ENCODE results near the gene VSIG10L2.

Gene VSIG10L2

DNA sequence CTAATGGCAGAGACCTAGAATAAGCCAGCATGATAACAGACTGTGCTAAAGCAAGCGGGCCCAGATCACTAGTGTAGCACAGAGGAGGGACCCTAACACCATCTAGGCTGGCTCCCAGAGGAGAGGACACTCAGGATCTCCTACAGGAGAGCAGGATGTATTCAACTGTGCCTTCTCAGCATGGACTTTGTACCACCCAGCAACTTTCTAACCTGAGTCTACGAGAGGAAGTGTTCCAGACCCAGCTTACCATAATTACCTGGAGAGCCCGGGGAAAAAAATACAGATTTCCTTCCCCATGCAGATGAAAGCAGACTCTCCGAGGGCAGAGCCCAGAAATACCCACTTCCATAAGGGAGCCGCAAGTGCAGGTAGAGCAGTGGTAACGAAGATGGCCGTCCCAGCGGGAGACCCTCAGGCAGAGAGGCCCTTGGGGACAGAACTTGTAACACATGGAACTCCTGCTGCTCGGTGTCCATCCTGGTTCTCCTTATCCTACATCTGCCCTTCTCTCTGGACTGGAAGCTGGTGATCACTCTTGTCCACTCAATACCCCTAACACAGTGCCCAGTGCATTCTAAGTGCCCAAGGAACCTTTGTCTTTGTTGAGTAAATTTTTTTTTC lies 21.3 kb upstream of the VSIG10L2 start:
- POLR2A ChIA-PET: no interaction called here
- no peaks in the 10 kb centered on the region for H3K9me3 ChIP-seq (ENCODE audit: control insufficient read depth, insufficient read depth, low read depth, low read length)
- no peaks in the 10 kb centered on the region for H3K4me1 ChIP-seq (ENCODE audit: control insufficient read depth, insufficient read depth, low read length)
- no peak overlapping the region for H3K4me3 ChIP-seq (ENCODE audit: low read depth, low read length)
- H3K36me3 ChIP-seq (ENCODE audit: control insufficient read depth in 2 of 2, insufficient read depth in 1 of 2, low read length in 2 of 2): no peaks in the 10 kb centered on the region
- no peak overlapping the region for H3K27ac ChIP-seq (ENCODE audit: extremely low read depth, low read depth, low read length)
- CTCF ChIA-PET: interaction anchor here (0.6 to 8.2 kb wide), 8 partner anchors 18 to 363 kb away, joined by 3 to 131 read pairs (median 7); no protein-coding TSS in a partner anchor
- TF ChIP-seq ZNF555 (tag by site-specific recombination; conservative IDR thresholded peaks at IDR 0.05): no peak
- TF ChIP-seq ZNF274 (IDR thresholded peaks at IDR 0.05; ENCODE audit: low read length): no peak
- no peak for TF ChIP-seq ZNF274 (tag by site-specific recombination; IDR thresholded peaks at IDR 0.05; ENCODE audit: borderline replicate concordance)
- no peak for TF ChIP-seq ZNF214 (tag by site-specific recombination; IDR thresholded peaks at IDR 0.05; ENCODE audit: borderline replicate concordance)
- no peak for TF ChIP-seq ZNF473 (tag by site-specific recombination; IDR thresholded peaks at IDR 0.05)
- no peak for TF ChIP-seq ZNF433 (tag by site-specific recombination; IDR thresholded peaks at IDR 0.05; ENCODE audit: low read depth)
- TF ChIP-seq, protein P1, sequence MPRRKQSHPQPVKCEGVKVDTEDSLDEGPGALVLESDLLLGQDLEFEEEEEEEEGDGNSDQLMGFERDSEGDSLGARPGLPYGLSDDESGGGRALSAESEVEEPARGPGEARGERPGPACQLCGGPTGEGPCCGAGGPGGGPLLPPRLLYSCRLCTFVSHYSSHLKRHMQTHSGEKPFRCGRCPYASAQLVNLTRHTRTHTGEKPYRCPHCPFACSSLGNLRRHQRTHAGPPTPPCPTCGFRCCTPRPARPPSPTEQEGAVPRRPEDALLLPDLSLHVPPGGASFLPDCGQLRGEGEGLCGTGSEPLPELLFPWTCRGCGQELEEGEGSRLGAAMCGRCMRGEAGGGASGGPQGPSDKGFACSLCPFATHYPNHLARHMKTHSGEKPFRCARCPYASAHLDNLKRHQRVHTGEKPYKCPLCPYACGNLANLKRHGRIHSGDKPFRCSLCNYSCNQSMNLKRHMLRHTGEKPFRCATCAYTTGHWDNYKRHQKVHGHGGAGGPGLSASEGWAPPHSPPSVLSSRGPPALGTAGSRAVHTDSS (tag by site-specific recombination; IDR thresholded peaks at IDR 0.05): no peak
- TF ChIP-seq KLF7 (tag by site-specific recombination; IDR thresholded peaks at IDR 0.05; ENCODE audit: borderline replicate concordance): no peak
- no peak for TF ChIP-seq ZNF585B (tag by site-specific recombination; IDR thresholded peaks at IDR 0.05)
- TF ChIP-seq ZNF654 (tag by site-specific recombination; IDR thresholded peaks at IDR 0.05; ENCODE audit: low read depth): no peak

DNA sequence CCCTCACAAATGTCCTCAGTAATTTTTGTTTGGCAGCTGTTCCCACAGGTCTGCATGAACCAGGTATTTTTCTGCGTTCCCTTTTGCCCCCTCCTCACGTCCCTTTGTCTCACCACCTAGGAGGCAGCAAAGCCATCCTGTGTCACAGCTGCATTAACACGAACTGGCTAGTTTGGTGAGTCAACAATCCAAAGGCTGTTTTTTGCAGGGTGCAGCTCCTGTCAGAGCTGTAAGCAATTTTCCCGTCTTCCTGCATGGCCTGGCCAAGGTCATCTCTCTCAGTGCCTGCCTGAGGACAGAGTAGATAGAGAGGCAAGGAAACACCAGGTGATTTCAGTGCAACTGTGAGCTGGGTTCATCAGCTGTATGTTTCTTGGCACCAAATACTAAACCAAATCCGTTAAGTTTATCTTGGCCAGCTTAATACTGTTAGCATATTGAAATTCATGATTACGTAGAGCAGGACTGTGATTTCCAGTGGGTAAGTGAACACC lies 20.6 kb upstream of the VSIG10L2 start:
- Histone ChIP-seq H3K4me1 (ENCODE audit: control insufficient read depth, insufficient read depth, low read length) (no peaks in the 10 kb centered on the region), H3K27ac (ENCODE audit: extremely low read depth, low read depth, low read length) (no peak overlapping the region), H3K36me3 (ENCODE audit: control insufficient read depth in 2 of 2, insufficient read depth in 1 of 2, low read length in 2 of 2) (no peaks in the 10 kb centered on the region), H3K9me3 (ENCODE audit: control insufficient read depth, insufficient read depth, low read depth, low read length) (no peaks in the 10 kb centered on the region), H3K4me3 (ENCODE audit: low read depth, low read length) (no peak overlapping the region)
- ChIA-PET CTCF (interaction anchor here (0.6 to 8.2 kb wide), 7 partner anchors 18 to 269 kb away, joined by 3 to 131 read pairs (median 3); no protein-coding TSS in a partner anchor), POLR2A (no interaction called here)
- TF ChIP-seq KLF8 (tag by site-specific recombination; IDR thresholded peaks at IDR 0.05) (no peak), ZNF837 (tag by site-specific recombination; IDR thresholded peaks at IDR 0.05) (no peak), ZNF24 (tag by site-specific recombination; IDR thresholded peaks at IDR 0.05) (no peak), ZNF114 (tag by site-specific recombination; IDR thresholded peaks at IDR 0.05) (no peak), KLF7 (tag by site-specific recombination; IDR thresholded peaks at IDR 0.05; ENCODE audit: borderline replicate concordance) (no peak), ZNF394 (tag by site-specific recombination; IDR thresholded peaks at IDR 0.05; ENCODE audit: borderline replicate concordance) (no peak), ZNF596 (tag by site-specific recombination; IDR thresholded peaks at IDR 0.05) (no peak), SCRT2 (tag by site-specific recombination; IDR thresholded peaks at IDR 0.05) (no peak), ZNF157 (tag by site-specific recombination; IDR thresholded peaks at IDR 0.05) (no peak)
- TF ChIP-seq, protein P2, sequence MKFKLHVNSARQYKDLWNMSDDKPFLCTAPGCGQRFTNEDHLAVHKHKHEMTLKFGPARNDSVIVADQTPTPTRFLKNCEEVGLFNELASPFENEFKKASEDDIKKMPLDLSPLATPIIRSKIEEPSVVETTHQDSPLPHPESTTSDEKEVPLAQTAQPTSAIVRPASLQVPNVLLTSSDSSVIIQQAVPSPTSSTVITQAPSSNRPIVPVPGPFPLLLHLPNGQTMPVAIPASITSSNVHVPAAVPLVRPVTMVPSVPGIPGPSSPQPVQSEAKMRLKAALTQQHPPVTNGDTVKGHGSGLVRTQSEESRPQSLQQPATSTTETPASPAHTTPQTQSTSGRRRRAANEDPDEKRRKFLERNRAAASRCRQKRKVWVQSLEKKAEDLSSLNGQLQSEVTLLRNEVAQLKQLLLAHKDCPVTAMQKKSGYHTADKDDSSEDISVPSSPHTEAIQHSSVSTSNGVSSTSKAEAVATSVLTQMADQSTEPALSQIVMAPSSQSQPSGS (tag by site-specific recombination; IDR thresholded peaks at IDR 0.05; ENCODE audit: low read depth): no peak
- TF ChIP-seq, protein P3, sequence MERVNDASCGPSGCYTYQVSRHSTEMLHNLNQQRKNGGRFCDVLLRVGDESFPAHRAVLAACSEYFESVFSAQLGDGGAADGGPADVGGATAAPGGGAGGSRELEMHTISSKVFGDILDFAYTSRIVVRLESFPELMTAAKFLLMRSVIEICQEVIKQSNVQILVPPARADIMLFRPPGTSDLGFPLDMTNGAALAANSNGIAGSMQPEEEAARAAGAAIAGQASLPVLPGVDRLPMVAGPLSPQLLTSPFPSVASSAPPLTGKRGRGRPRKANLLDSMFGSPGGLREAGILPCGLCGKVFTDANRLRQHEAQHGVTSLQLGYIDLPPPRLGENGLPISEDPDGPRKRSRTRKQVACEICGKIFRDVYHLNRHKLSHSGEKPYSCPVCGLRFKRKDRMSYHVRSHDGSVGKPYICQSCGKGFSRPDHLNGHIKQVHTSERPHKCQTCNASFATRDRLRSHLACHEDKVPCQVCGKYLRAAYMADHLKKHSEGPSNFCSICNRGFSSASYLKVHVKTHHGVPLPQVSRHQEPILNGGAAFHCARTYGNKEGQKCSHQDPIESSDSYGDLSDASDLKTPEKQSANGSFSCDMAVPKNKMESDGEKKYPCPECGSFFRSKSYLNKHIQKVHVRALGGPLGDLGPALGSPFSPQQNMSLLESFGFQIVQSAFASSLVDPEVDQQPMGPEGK (tag by site-specific recombination; IDR thresholded peaks at IDR 0.05): no peak
- TF ChIP-seq, protein P4, sequence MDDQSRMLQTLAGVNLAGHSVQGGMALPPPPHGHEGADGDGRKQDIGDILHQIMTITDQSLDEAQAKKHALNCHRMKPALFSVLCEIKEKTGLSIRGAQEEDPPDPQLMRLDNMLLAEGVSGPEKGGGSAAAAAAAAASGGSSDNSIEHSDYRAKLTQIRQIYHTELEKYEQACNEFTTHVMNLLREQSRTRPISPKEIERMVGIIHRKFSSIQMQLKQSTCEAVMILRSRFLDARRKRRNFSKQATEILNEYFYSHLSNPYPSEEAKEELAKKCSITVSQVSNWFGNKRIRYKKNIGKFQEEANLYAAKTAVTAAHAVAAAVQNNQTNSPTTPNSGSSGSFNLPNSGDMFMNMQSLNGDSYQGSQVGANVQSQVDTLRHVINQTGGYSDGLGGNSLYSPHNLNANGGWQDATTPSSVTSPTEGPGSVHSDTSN (CRISPR knock-in tag; IDR thresholded peaks at IDR 0.05): no peak
- TF ChIP-seq, protein P5, sequence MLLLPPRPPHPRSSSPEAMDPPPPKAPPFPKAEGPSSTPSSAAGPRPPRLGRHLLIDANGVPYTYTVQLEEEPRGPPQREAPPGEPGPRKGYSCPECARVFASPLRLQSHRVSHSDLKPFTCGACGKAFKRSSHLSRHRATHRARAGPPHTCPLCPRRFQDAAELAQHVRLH (tag by site-specific recombination; IDR thresholded peaks at IDR 0.05): no peak
- TF ChIP-seq, protein P6, sequence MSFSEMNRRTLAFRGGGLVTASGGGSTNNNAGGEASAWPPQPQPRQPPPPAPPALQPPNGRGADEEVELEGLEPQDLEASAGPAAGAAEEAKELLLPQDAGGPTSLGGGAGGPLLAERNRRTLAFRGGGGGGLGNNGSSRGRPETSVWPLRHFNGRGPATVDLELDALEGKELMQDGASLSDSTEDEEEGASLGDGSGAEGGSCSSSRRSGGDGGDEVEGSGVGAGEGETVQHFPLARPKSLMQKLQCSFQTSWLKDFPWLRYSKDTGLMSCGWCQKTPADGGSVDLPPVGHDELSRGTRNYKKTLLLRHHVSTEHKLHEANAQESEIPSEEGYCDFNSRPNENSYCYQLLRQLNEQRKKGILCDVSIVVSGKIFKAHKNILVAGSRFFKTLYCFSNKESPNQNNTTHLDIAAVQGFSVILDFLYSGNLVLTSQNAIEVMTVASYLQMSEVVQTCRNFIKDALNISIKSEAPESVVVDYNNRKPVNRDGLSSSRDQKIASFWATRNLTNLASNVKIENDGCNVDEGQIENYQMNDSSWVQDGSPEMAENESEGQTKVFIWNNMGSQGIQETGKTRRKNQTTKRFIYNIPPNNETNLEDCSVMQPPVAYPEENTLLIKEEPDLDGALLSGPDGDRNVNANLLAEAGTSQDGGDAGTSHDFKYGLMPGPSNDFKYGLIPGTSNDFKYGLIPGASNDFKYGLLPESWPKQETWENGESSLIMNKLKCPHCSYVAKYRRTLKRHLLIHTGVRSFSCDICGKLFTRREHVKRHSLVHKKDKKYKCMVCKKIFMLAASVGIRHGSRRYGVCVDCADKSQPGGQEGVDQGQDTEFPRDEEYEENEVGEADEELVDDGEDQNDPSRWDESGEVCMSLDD (tag by site-specific recombination; IDR thresholded peaks at IDR 0.05): no peak
- TF ChIP-seq, protein P7, sequence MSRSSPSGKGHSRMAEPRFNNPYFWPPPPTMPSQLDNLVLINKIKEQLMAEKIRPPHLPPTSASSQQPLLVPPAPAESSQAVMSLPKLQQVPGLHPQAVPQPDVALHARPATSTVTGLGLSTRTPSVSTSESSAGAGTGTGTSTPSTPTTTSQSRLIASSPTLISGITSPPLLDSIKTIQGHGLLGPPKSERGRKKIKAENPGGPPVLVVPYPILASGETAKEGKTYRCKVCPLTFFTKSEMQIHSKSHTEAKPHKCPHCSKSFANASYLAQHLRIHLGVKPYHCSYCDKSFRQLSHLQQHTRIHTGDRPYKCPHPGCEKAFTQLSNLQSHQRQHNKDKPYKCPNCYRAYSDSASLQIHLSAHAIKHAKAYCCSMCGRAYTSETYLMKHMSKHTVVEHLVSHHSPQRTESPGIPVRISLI (tag by site-specific recombination; IDR thresholded peaks at IDR 0.05): no peak
